BLaER1 (cell line): ENCODE results near the gene PSAPL1.

Experiments
- H3K27ac ChIP-seq: shearing (Covaris generic); formaldehyde crosslinking; 2 replicates; pipeline ENCODE4 v1.8.1; 2022
- H3K27me3 ChIP-seq: shearing (Covaris generic); formaldehyde crosslinking; 2 replicates; pipeline ENCODE4 v1.8.1; 2022
- H3K36me3 ChIP-seq: shearing (Covaris generic); formaldehyde crosslinking; 2 replicates; pipeline ENCODE4 v1.8.1; 2022
- H3K4me1 ChIP-seq: shearing (Covaris generic); formaldehyde crosslinking; 2 replicates; pipeline ENCODE4 v1.8.1; 2022
- H3K4me2 ChIP-seq: shearing (Covaris generic); formaldehyde crosslinking; 2 replicates; pipeline ENCODE4 v1.8.1; 2022
- H3K4me3 ChIP-seq: shearing (Covaris generic); formaldehyde crosslinking; 2 replicates; pipeline ENCODE4 v1.8.1; 2022
- H3K9ac ChIP-seq: shearing (Covaris generic); formaldehyde crosslinking; 2 replicates; pipeline ENCODE4 v1.8.1; 2022
- H3K9me3 ChIP-seq: shearing (Covaris generic); formaldehyde crosslinking; 2 replicates; pipeline ENCODE4 v1.8.1; 2022
- H4K20me1 ChIP-seq: shearing (Covaris generic); formaldehyde crosslinking; 2 replicates; pipeline ENCODE4 v1.8.1; 2022
- Cebpa-rat ChIP-seq: shearing (Covaris generic); IDR thresholded peaks from 2 replicates; pipeline ENCODE4 v1.8.1; 2022

The PSAPL1 gene

GRCh38 chr4:7396186-7396910, 38.4 kb downstream of the PSAPL1 start:
- Histone ChIP-seq H4K20me1 (peaks cover 11% of the 10 kb centered on the region; the same call in 1 of the 2 replicates), H3K27me3 (no peaks in the 10 kb centered on the region), H3K36me3 (no peaks in the 10 kb centered on the region), H3K9ac (peak overlapping the region; percentile 63), H3K4me3 (0 out of 2 replicates have a peak overlapping the region, but pooled peaks have one; percentile 9), H3K9me3 (no peaks in the 10 kb centered on the region), H3K4me2 (peak overlapping the region; percentile 78), H3K27ac (peak overlapping the region; percentile 53), H3K4me1 (peaks cover 86% of the 10 kb centered on the region)
- no peak for TF ChIP-seq Cebpa-rat

- H4K20me1 ChIP-seq, result peaks cover 18% of the 10 kb centered on the region; the same call in 1 of the 2 replicates
- TF ChIP-seq Cebpa-rat, result no peak
- H3K4me1 ChIP-seq, result peaks cover 93% of the 10 kb centered on the region
- peak overlapping the region; percentile 78 for H3K4me2 ChIP-seq
- no peaks in the 10 kb centered on the region for H3K27me3 ChIP-seq
- H3K27ac ChIP-seq, result peak overlapping the region; percentile 53
- H3K4me3 ChIP-seq, result no peak overlapping the region
- H3K36me3 ChIP-seq, result no peaks in the 10 kb centered on the region
- H3K9ac ChIP-seq, result peak overlapping the region; percentile 63
- no peaks in the 10 kb centered on the region for H3K9me3 ChIP-seq
Measured at GRCh38 chr4:7395645-7396044, 39.1 kb downstream of the PSAPL1 start.

DNA sequence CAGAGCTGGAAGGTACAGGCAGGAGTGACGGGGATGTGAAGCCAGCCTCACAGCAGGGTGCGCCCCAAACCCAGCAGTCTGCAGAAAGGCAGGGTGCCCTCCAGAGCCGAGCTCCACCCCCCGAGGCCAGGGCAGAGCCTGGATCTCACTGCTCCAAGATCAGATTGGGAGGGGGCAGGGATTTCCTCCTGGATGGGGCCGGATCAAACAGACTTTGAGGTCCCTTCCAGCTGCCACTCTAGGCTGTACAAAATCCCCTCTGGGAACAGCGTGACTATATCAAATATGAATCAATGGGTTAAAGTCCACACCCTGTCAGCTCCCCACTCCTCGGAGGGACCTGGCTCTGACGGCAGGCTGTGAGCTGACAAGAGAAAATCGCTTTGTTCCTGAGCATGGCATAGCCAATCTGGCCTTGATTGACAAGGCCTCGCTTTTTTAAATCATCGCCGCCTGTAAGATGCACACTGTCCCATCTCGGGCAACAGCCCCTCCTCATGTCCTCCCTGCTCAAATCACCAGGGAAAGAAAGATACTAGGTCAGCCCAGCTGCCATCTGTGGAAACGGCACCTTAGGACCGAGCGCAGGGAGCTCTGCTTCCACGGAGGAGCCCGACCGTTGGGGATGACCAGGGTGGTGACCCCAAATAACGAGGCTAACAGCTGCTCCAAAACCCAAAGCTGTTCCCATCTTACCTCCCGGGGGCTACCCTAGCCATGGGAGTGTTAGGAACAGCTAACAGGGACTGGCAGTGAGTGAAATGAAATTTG, 39.9 kb downstream of the PSAPL1 start:
- H3K27ac ChIP-seq, result peak overlapping the region; percentile 35
- no peak for TF ChIP-seq Cebpa-rat
- no peak overlapping the region for H3K4me3 ChIP-seq

DNA sequence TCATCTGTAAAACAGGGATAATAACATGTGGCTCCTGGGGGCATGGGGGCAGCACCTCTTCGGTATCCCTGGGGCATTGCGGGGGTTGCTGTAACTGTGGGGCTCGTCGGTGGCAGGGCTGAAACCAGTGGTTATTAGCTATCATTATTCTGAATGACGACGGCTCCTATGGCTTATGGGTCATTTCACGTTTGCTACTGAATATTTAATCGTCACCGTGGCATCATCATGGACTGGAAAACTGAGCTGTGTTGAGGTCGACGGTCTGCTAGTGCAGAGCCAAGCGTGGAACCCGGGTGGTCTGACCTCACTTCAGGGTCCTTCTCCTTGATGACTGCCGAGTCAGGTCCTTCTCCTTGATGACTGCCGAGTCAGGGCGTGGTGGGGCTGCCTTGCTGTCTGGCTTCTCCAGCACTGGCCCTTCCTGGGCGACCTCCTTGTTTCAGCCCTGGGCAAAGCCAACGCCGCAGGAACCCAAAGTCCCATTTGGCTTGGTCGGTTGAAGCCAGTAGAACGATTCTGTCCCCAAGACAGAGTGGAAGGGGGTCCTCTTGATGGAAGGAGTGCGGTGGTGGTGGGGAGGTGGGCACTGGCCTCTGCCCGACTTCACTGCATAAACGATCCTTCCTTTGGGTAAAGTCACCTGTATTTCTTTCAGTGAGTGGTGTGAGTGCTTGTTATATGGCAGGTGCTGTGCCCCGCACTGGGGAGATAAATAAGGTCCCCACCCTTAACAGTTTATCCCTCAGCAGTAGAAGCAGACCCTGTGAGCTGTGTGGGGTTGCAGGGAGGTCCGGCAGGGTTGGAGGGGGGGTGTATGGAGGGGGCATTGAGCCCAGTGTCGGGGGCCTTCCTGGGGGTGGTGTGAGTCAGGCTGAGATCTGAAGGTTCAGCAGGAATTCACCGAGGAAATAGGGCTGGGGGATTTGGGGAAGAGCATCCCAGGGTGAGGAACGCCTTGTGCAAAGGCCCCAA, 40.8 kb downstream of the PSAPL1 start:
- Histone ChIP-seq H3K9me3 (no peaks in the 10 kb centered on the region), H3K4me1 (peaks cover 100% of the 10 kb centered on the region), H4K20me1 (peaks cover 32% of the 10 kb centered on the region; the same call in 1 of the 2 replicates), H3K27ac (peak overlapping the region; percentile 35; the same call in 1 of the 2 replicates), H3K9ac (0 out of 2 replicates have a peak overlapping the region, but pooled peaks have one; percentile 22), H3K36me3 (no peaks in the 10 kb centered on the region), H3K4me2 (peak overlapping the region; percentile 78), H3K27me3 (no peaks in the 10 kb centered on the region), H3K4me3 (no peak overlapping the region)
- TF ChIP-seq Cebpa-rat, result no peak

More for the DNA sequence above, 39.9 kb downstream of the PSAPL1 start:
- Histone ChIP-seq H3K9me3 (no peaks in the 10 kb centered on the region), H3K27me3 (no peaks in the 10 kb centered on the region), H3K36me3 (no peaks in the 10 kb centered on the region), H3K4me1 (peaks cover 100% of the 10 kb centered on the region), H3K4me2 (peak overlapping the region; percentile 78), H4K20me1 (peaks cover 25% of the 10 kb centered on the region; the same call in 1 of the 2 replicates), H3K9ac (peak overlapping the region; percentile 22)

DNA sequence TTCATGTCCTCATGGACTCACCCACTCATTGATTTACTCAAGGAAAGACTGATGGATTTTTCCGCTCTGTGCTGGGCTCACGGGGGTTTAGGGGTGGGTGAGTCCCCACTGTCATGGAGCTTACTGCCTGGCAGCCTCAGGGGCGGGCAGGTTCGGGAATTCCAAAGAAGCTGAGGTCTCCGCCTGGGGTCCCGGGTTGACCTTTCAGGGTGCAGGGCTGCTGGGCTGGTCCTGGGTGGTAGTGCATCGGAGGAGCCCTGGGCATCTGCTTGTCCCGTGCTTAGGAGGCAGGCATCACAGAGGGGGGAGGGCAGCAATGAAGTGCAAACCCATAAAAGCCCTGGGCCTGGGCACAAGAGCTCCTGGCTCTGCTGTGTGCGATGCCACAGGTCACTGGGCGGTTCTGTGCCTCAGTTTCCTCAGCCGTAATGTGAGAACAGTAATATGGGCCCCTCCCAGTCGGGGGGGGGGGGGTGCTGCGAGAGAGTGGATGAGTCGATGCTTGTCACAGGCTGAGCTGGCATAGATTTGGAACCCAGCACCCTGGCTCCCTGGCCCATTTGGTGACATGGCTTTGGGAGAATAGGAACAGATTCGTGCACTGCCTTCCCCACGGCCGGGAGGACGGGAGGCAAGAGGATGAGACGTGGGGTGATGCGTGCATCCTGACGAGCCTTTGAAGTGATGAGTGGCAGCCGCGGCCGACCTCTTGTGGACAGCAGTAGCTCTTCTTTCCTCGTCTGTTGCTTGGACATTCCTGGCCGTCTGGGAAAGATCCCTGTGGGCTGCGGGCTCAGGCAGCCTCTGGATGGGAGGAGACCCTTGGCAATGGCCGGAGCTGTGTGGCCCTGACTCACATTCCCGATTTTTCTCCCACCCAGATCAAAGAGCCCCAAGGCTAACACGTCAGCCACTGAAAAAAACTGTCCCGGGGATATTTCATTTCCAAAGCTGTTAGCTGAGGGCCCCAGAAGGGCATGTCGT, 42.0 kb downstream of the PSAPL1 start:
- Histone ChIP-seq H4K20me1 (peaks cover 32% of the 10 kb centered on the region; the same call in 1 of the 2 replicates), H3K4me3 (no peak overlapping the region), H3K4me2 (peak overlapping the region; percentile 78; the same call in 1 of the 2 replicates), H3K9ac (no peak overlapping the region), H3K4me1 (peaks cover 100% of the 10 kb centered on the region), H3K27ac (0 out of 2 replicates have a peak overlapping the region, but pooled peaks have one; percentile 15), H3K36me3 (no peaks in the 10 kb centered on the region), H3K9me3 (no peaks in the 10 kb centered on the region), H3K27me3 (no peaks in the 10 kb centered on the region)
- TF ChIP-seq Cebpa-rat, result no peak

DNA sequence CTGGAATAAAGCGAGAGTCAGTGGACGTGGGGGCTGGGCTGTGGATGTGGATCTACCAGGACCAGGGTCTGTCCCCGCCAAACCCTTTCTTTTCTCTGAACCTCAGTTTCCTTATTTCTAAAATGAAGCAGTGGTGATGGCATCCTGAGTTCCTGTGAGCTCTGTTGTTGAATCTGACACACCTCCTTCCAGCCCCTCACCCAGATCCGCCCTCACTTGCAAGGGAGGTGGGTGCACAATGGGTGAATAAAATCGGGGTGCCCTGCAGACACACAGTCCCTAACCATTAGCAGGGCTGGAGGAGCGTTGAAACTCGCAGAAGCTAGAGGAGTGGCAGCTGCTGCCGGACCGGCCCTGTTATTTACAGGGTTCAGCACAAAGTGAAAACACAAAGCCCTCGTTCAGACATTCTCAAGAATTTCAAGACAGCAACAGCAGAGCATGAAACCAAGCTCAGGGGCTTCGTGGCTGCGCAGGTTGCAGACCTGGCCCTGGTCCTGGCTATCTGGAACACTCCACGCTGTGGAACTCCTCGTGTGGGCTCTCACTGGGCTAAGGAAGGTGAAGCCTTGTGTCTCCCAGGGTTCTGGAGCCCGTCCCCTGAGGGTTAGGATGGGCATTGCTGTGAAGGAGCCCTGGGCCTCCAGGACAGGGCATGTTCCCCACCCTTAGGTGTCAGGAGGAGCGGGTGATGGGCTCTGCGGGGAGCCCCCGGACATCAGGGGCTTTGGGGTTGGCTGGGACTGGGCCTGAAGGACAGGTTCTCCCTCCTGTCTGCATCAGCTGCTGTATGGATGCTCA, 42.9 kb downstream of the PSAPL1 start:
- no peaks in the 10 kb centered on the region for H3K27me3 ChIP-seq

GRCh38 chr4:7390906-7391636, 43.7 kb downstream of the PSAPL1 start:
- Histone ChIP-seq H3K4me3 (no peak overlapping the region), H4K20me1 (peaks cover 32% of the 10 kb centered on the region; the same call in 1 of the 2 replicates), H3K4me2 (peak overlapping the region; percentile 37; the same call in 1 of the 2 replicates), H3K9ac (no peak overlapping the region), H3K27me3 (no peaks in the 10 kb centered on the region), H3K4me1 (peaks cover 84% of the 10 kb centered on the region), H3K9me3 (no peaks in the 10 kb centered on the region), H3K27ac (peak overlapping the region; percentile 15; the same call in 1 of the 2 replicates), H3K36me3 (no peaks in the 10 kb centered on the region)
- TF ChIP-seq Cebpa-rat, result no peak

More for the DNA sequence above, 42.9 kb downstream of the PSAPL1 start:
- no peak overlapping the region for H3K4me3 ChIP-seq
- peaks cover 92% of the 10 kb centered on the region for H3K4me1 ChIP-seq
- no peak for TF ChIP-seq Cebpa-rat
- 0 out of 2 replicates have a peak overlapping the region, but pooled peaks have one; percentile 15 for H3K27ac ChIP-seq
- peaks cover 32% of the 10 kb centered on the region; the same call in 1 of the 2 replicates for H4K20me1 ChIP-seq
- no peaks in the 10 kb centered on the region for H3K36me3 ChIP-seq
- H3K9ac ChIP-seq, result no peak overlapping the region
- H3K9me3 ChIP-seq, result no peaks in the 10 kb centered on the region
- peak overlapping the region; percentile 78; the same call in 1 of the 2 replicates for H3K4me2 ChIP-seq
